Ovary (tissue), 9 donors: ENCODE results near the gene PCDH15. TPM values are rescaled to one million over a fixed set of nuclear protein-coding genes. Genes with fewer than 3 reads are reported as not detected.

Experiments
- DNase-seq, 5 donors: peaks; one replicate each; pipeline ENCODE4 v3.0.0-alpha.2; 2019 to 2020
- H3K27ac ChIP-seq, 2 donors: fragments of 200-600 bp; one replicate each; pipeline versions ENCODE4 v1.5.1 to v1.8.0; 2019 to 2022
- H3K27me3 ChIP-seq: fragments of 200-600 bp; one replicate; pipeline ENCODE4 v1.8.0; 2022
- H3K36me3 ChIP-seq: fragments of 200-600 bp; sonication (generic); one replicate; pipeline ENCODE4 v1.5.1; 2019
- H3K4me1 ChIP-seq: one replicate; pipeline ENCODE4 v1.8.1; 2013; ENCODE audit warnings: mild to moderate bottlenecking, moderate library complexity; ENCODE audit not compliant: insufficient read depth
- H3K4me3 ChIP-seq: fragments of 200-600 bp; sonication (generic); one replicate; pipeline ENCODE4 v1.5.1; 2017
- H3K9me3 ChIP-seq, 2 donors: fragments of 200-600 bp in 1 of 2; sonication (generic) in 1 of 2; one replicate each; pipeline versions ENCODE4 v1.5.1 to v1.8.1; 2013 to 2019; ENCODE audit warnings: mild to moderate bottlenecking in 1 of 2, moderate library complexity in 1 of 2
- EP300 ChIP-seq: sonication (generic); formaldehyde crosslinking; IDR thresholded peaks from one replicate; pipeline ENCODE4 v1.6.1; 2017; ENCODE audit warnings: antibody characterized with exemption
- POLR2A ChIP-seq: fragments of 450-650 bp; IDR thresholded peaks from one replicate; pipeline ENCODE4 v1.6.1; 2017; ENCODE audit warnings: antibody characterized with exemption, mild to moderate bottlenecking, moderate library complexity
- WGBS, 3 donors: extraction: QIAGEN DNeasy Blood & Tissue Kit in 1 of 3; methylation state at CpG; one replicate each; pipeline versions ENCODE4 v1.1.5 to v1.1.7; 2013 to 2017; 5-methylcytosine and 5-hydroxymethylcytosine counted together
- intact Hi-C, 4 donors: fragments of 100-400 bp; cut with DNase I; formaldehyde crosslinking; loops; one replicate each; pipeline versions ENCODE4 v1.11.0 to v1.15.1; 2022 to 2023
- polyA plus RNA-seq, 2 donors: library from polyadenylated mRNA; stranded (reverse); fragments of 200-250 nt in 1 of 2; fragments of 350-450 nt in 1 of 2; fragmentation: Illumina TruSeq in 1 of 2; extraction: RNeasy Lipid Tissue Mini Kit (QIAGEN cat#74804) in 1 of 2; gene quantifications; one replicate each; pipeline ENCODE4 v1.2.3, GENCODE V29; 2013 to 2014
- total RNA-seq, 7 donors: library from RNA; depleted of rRNA in 2 of 7; stranded (reverse); fragments of >200 nt in 2 of 7; fragmentation: NEBNext Ultra II Directional in 3 of 7; extraction: Animal tissue kit (Norgen Biotek cat#: 25700) in 3 of 7; gene quantifications; one replicate each; pipeline versions ENCODE4 v1.1.0 to v1.2.4, GENCODE V29; 2016 to 2023
- TF ChIP-seq, protein P1 (sequence below), 3 donors: fragments of 450-650 bp in 2 of 3; fragments of 200-600 bp in 1 of 3; IDR thresholded peaks; one replicate each; pipeline versions ENCODE4 v1.5.1 to v1.8.0; 2016 to 2022; ENCODE audit warnings: antibody characterized with exemption in 3 of 3, mild to moderate bottlenecking in 1 of 3
- donor health status: DM: no; HTN: no; CAD: no; lungs with moderate emphysema.
- donor health status: DM: no; HTN: no; CAD: no.
- donor health status: Bipolar disorder and iron deficiency.
- donor health status: DM: yes; HTN: yes; CAD: no.
- donor health status: DM: no; HTN: no; CAD: no.
- donor health status: DM: yes; HTN: yes; CAD: no.

The PCDH15 gene
- total and polyA plus RNA-seq, 9 donors = 0.02 to 0.34 TPM; not detected in 7

DNA sequence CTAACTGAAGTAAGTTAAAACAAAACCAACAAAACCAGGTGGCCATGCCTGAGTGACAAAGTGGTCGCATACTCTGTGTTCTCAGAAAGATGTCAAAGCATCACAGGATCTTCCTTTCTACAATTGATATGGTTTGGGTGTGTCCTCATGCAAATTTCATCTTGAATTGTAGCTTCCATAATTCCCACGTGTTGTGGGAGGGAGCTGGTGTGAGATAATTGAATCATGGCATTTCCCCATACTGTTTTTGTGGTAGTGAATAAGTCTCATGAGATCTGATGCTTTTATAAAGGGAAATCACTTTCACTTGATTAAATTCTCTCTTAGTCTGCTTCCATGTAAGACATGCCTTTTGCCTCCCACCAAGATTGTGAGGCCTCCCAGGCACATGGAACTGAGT lies 465.7 kb downstream of the PCDH15 start:
- no peaks in the 10 kb centered on the region for H3K9me3 ChIP-seq
- H3K36me3 ChIP-seq = no peaks in the 10 kb centered on the region
- TF ChIP-seq EP300 (no peak), POLR2A (no peak)
- TF ChIP-seq, protein P1, sequence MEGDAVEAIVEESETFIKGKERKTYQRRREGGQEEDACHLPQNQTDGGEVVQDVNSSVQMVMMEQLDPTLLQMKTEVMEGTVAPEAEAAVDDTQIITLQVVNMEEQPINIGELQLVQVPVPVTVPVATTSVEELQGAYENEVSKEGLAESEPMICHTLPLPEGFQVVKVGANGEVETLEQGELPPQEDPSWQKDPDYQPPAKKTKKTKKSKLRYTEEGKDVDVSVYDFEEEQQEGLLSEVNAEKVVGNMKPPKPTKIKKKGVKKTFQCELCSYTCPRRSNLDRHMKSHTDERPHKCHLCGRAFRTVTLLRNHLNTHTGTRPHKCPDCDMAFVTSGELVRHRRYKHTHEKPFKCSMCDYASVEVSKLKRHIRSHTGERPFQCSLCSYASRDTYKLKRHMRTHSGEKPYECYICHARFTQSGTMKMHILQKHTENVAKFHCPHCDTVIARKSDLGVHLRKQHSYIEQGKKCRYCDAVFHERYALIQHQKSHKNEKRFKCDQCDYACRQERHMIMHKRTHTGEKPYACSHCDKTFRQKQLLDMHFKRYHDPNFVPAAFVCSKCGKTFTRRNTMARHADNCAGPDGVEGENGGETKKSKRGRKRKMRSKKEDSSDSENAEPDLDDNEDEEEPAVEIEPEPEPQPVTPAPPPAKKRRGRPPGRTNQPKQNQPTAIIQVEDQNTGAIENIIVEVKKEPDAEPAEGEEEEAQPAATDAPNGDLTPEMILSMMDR (IDR thresholded peaks at IDR 0.05) = no peak
- no peak overlapping the region for H3K4me3 ChIP-seq
- DNase-seq = no peak
- H3K27me3 ChIP-seq = no peaks in the 10 kb centered on the region
- H3K4me1 ChIP-seq = no peaks in the 10 kb centered on the region
- H3K27ac ChIP-seq = no peak overlapping the region
- 64 to 76% (median 73%) methylated on average over 2 of the region's 2 CpGs for WGBS, 3 donors
- intact Hi-C loops = loop anchor here in 1 of 4 donors (10.0 kb wide), 1 partner anchor 90 kb away; no protein-coding TSS in a partner anchor

DNA sequence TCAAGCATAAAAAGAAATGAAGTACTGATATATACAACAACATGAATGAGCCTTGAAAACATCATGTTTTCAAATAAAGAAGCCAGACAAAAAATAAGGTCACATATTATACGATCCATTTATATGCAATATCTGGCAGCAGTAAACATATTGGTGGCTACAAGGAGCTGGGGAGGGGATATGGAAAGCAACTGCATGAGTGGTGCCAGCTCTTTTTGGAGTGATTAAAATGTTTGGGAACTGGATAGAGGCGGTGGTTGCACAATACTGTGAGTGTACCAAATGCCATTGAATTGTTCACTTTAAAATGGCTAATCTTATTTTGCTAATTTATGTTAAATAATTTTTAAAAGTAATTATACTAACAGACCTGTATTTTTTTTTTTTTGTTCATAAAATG lies 481.7 kb downstream of the PCDH15 start:
- DNase-seq = no peak
- TF ChIP-seq, protein P1 (IDR thresholded peaks at IDR 0.05) = no peak
- no peak for TF ChIP-seq POLR2A
- no peak for TF ChIP-seq EP300
- intact Hi-C loops = no loop called here

DNA sequence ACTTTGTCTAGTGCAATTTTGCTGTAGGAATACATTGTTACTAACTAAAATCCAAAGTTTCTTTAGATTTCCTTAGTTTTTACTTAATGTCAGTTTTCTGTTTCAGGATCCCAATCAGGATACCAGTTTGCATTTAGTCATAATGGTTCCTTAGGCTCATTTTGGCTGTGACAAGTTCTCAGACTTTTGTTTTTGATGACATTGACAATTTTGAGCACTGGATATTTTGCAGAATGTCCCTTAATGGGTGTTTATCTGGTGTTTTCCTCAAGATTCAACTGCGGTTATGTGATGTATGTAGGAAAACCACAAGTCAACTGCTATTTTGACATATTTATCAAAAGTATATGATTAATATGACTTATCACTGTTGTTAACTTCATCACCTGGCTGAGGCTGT lies 482.6 kb downstream of the PCDH15 start:
- DNase-seq = no peak

More for the DNA sequence above, 481.7 kb downstream of the PCDH15 start:
- no peaks in the 10 kb centered on the region for H3K4me1 ChIP-seq
- 43 to 70% (median 49%) methylated on average over 2 of the region's 2 CpGs for WGBS, 3 donors
- no peak overlapping the region for H3K27ac ChIP-seq
- H3K36me3 ChIP-seq = no peaks in the 10 kb centered on the region
- no peaks in the 10 kb centered on the region for H3K27me3 ChIP-seq
- no peak overlapping the region for H3K4me3 ChIP-seq
- no peaks in the 10 kb centered on the region for H3K9me3 ChIP-seq

DNA sequence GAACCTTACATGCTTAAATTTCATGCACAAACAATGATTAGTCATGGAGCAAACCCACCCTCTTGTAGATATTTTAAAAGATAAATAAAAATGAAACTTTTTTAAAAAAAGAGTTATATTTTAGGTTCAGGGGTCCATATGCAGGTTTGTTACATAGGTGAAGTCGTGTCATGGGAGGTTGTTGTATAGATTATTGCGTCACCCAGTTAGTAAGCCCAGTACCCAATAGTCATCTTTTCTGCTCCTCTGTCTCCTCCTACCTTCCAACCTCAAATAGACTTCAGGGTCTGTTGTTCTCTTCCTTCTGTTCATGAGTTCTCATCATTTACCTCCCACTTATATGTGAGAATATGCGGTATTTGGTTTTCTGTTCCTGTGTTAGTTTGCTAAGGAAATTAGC lies 486.6 kb downstream of the PCDH15 start:
- intact Hi-C loops = no loop called here
- DNase-seq = no peak
- Histone ChIP-seq H3K9me3 (no peaks in the 10 kb centered on the region), H3K4me3 (no peak overlapping the region), H3K4me1 (no peaks in the 10 kb centered on the region), H3K36me3 (no peaks in the 10 kb centered on the region), H3K27ac (no peak overlapping the region), H3K27me3 (no peaks in the 10 kb centered on the region)
- TF ChIP-seq, protein P1 (IDR thresholded peaks at IDR 0.05) = no peak
- TF ChIP-seq EP300 (no peak), POLR2A (no peak)
- 92 to 98% (median 92%) methylated on average over 3 of the region's 3 CpGs for WGBS, 3 donors

More for the DNA sequence above, 482.6 kb downstream of the PCDH15 start:
- H3K27ac ChIP-seq = no peak overlapping the region
- no peaks in the 10 kb centered on the region for H3K36me3 ChIP-seq
- H3K4me3 ChIP-seq = no peak overlapping the region
- WGBS, 3 donors = 35 to 63% (median 48%) methylated on average over 1 of the region's 1 CpG
- H3K9me3 ChIP-seq = no peaks in the 10 kb centered on the region
- no peaks in the 10 kb centered on the region for H3K4me1 ChIP-seq
- TF ChIP-seq POLR2A (no peak), EP300 (no peak)
- TF ChIP-seq, protein P1 (IDR thresholded peaks at IDR 0.05) = no peak
- intact Hi-C loops = no loop called here
- H3K27me3 ChIP-seq = no peaks in the 10 kb centered on the region
